HepG2 (cell line): ENCODE measurements around the gene SGK1. TPM values are rescaled to one million over a fixed set of nuclear protein-coding genes. Genes with fewer than 3 reads are reported as not detected.
A peak's percentile ranks its signal among the peaks of the same experiment; 100 is the strongest.

ENCODE experiments used
- AGO2 ChIP-seq: fragments of 200-400 bp; formaldehyde crosslinking; optimal IDR thresholded peaks from 2 replicates; pipeline ENCODE3; 2017; ENCODE audit warnings: mild to moderate bottlenecking, low read depth, low read length, moderate library complexity
- ASH2L ChIP-seq: fragments of 300-600, 200-600 bp; sonication (generic); IDR thresholded peaks from 2 replicates; pipeline ENCODE4 v1.7.0; 2017; ENCODE audit warnings: low read depth, mild to moderate bottlenecking, moderate library complexity, mixed read lengths, low read length; ENCODE audit not compliant: insufficient read length
- CBX2 ChIP-seq, 2 experiments: fragments of 200-600 bp in 1 of 2; sonication (generic); formaldehyde crosslinking in 1 of 2; IDR thresholded peaks; 2 replicates each; pipeline versions ENCODE4 v1.7.0 to v1.8.1; 2018 to 2022; ENCODE audit warnings: low read depth in 2 of 2, low read length in 1 of 2, mild to moderate bottlenecking in 1 of 2, missing genetic modification reagents in 1 of 2
- ELF1 ChIP-seq: sonication (generic); formaldehyde crosslinking; IDR thresholded peaks from 2 replicates; pipeline ENCODE4 v1.4.0; 2020; ENCODE audit warnings: missing genetic modification reagents
- JUNB ChIP-seq: sonication (generic); formaldehyde crosslinking; IDR thresholded peaks from 2 replicates; pipeline ENCODE4 v1.8.0; 2022; ENCODE audit warnings: missing genetic modification reagents, mild to moderate bottlenecking, borderline replicate concordance
- MATR3 ChIP-seq: sonication (generic); formaldehyde crosslinking; IDR thresholded peaks from 2 replicates; pipeline ENCODE4 v1.4.0; 2020; ENCODE audit warnings: missing genetic modification reagents
- MEIS2 ChIP-seq: sonication (generic); formaldehyde crosslinking; IDR thresholded peaks from 2 replicates; pipeline ENCODE4 v1.9.0; 2021; ENCODE audit warnings: mild to moderate bottlenecking, missing genetic modification reagents
- MIXL1 ChIP-seq: IDR thresholded peaks from 2 replicates; pipeline ENCODE4 v1.6.1; 2016
- PHF5A ChIP-seq: IDR thresholded peaks from one replicate; pipeline ENCODE4 v1.6.1; 2018; ENCODE audit warnings: low read depth, missing genetic modification reagents; ENCODE audit not compliant: unreplicated experiment
- POLR2G ChIP-seq: fragments of 200-400 bp; formaldehyde crosslinking; IDR thresholded peaks from 2 replicates; pipeline ENCODE4 v1.6.1; 2018; ENCODE audit warnings: mild to moderate bottlenecking, low read depth, low read length, moderate library complexity
- RBAK ChIP-seq: sonication (generic); formaldehyde crosslinking; IDR thresholded peaks from 2 replicates; pipeline ENCODE4 v1.5.1; 2020; ENCODE audit warnings: mild to moderate bottlenecking, missing genetic modification reagents
- RELA ChIP-seq: sonication (generic); formaldehyde crosslinking; IDR thresholded peaks from 2 replicates; pipeline ENCODE4 v1.4.0; 2020; ENCODE audit warnings: missing genetic modification reagents
- RXRA ChIP-seq: sonication (generic); formaldehyde crosslinking; IDR thresholded peaks from 2 replicates; pipeline ENCODE4 v1.5.1; 2020; ENCODE audit warnings: missing genetic modification reagents
- TARDBP ChIP-seq: sonication (generic); formaldehyde crosslinking; IDR thresholded peaks from 2 replicates; pipeline ENCODE4 v1.8.0; 2022; ENCODE audit warnings: mild to moderate bottlenecking, missing genetic modification reagents
- ZNF343 ChIP-seq: sonication (generic); formaldehyde crosslinking; IDR thresholded peaks from 2 replicates; pipeline ENCODE4 v1.4.0; 2020; ENCODE audit warnings: mild to moderate bottlenecking, missing genetic modification reagents
- ZNF790 ChIP-seq: sonication (generic); formaldehyde crosslinking; IDR thresholded peaks from 2 replicates; pipeline ENCODE4 v1.8.0; 2022; ENCODE audit warnings: missing genetic modification reagents, mild to moderate bottlenecking, borderline replicate concordance
- ZSCAN9 ChIP-seq: IDR thresholded peaks from 2 replicates; pipeline ENCODE4 v1.6.1; 2016; ENCODE audit warnings: borderline replicate concordance
- polyA plus RNA-seq, 8 experiments: library from polyadenylated mRNA; depleted of rRNA in 3 of 8; stranded (reverse) in 7 of 8; unstranded in 1 of 8; fragments of >200 nt; fragmentation: Illumina TruSeq in 4 of 8; extraction: Trizol in 4 of 8; gene quantifications; 2 replicates each; pipeline versions ENCODE4 v1.2.1 to v1.2.3, GENCODE V29; 2011 to 2016; ENCODE audit warnings: low read depth in 4 of 8, missing spikeins in 1 of 8, mixed read lengths in 1 of 8; ENCODE audit not compliant: insufficient read depth in 1 of 8
- total RNA-seq, 5 experiments: library from RNA; depleted of rRNA; stranded (reverse); fragments of >200 nt; fragmentation: Illumina TruSeq; extraction: Trizol; gene quantifications; 2 replicates each; pipeline ENCODE4 v1.2.3, GENCODE V29; 2016; ENCODE audit warnings: low read depth in 1 of 5
- TF ChIP-seq, protein P1 (sequence below): sonication (generic); formaldehyde crosslinking; IDR thresholded peaks from 2 replicates; pipeline ENCODE4 v1.8.0; 2022; ENCODE audit warnings: mild to moderate bottlenecking, missing genetic modification reagents, borderline replicate concordance
- TF ChIP-seq, protein P2 (sequence below): IDR thresholded peaks from 2 replicates; pipeline ENCODE4 v1.6.1; 2016; ENCODE audit warnings: missing compliant biosample characterization, missing genetic modification reagents, borderline replicate concordance
- TF ChIP-seq, protein P3 (sequence below): sonication (generic); formaldehyde crosslinking; IDR thresholded peaks from 2 replicates; pipeline ENCODE4 v1.4.0; 2020; ENCODE audit warnings: mild to moderate bottlenecking, low read depth, missing genetic modification reagents
- TF ChIP-seq, protein P4 (sequence below): sonication (generic); formaldehyde crosslinking; IDR thresholded peaks from 2 replicates; pipeline ENCODE4 v1.4.0; 2020; ENCODE audit warnings: mild to moderate bottlenecking, missing genetic modification reagents

Gene SGK1
- total and polyA plus RNA-seq, 2 of the 13 experiments (the other 11 are each of a cell fraction or from before 2014, with no cell fraction given), result 56.1 to 56.2 TPM

DNA sequence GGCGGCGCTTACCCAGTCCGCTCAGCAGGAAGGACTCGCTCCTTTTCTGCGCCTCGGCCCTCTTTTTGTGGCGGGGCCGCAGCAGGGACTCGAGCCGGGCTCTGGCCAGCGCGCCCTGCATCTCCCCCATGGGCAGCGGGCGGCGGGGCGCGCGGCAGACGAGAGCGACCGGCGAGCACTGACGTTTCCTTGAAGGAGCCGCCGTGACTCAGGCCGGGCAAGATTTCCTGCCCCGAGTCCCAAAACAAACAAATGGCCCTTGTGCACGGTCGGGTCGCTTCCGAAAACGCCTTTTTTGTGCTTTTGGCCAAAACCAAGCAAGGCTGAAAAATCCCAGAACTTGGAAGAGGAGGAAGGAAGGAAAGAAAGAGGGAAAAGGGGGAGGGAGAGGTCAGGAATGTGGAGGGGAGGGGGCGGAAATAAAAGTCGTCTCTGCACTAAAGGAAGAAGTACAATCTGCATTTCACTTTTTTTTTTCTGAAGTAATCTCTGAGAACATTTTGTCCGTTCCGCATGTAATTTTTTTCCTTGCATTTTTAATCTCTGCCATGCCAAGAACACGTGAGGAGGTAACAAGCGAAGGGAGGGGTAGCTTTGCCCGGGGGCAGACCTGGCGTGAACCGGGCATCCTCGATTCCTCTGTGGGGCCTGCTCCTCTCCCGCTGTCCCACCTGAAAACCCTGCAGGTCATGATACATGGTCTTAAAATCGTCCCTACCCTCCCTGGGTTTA is 142.2 kb downstream of the SGK1 start (continued):
- TF ChIP-seq RBAK (CRISPR knock-in tag), result no peak
- no peak for TF ChIP-seq ZNF343 (CRISPR knock-in tag)
- no peak for TF ChIP-seq TARDBP
- TF ChIP-seq, protein P1, sequence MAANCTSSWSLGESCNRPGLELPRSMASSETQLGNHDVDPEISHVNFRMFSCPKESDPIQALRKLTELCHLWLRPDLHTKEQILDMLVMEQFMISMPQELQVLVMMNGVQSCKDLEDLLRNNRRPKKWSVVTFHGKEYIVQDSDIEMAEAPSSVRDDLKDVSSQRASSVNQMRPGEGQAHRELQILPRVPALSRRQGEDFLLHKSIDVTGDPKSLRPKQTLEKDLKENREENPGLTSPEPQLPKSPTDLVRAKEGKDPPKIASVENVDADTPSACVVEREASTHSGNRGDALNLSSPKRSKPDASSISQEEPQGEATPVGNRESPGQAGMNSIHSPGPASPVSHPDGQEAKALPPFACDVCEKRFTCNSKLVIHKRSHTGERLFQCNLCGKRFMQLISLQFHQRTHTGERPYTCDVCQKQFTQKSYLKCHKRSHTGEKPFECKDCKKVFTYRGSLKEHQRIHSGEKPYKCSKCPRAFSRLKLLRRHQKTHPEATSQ (CRISPR knock-in tag), result no peak
- TF ChIP-seq PHF5A (CRISPR knock-in tag), result no peak
- TF ChIP-seq, protein P2, sequence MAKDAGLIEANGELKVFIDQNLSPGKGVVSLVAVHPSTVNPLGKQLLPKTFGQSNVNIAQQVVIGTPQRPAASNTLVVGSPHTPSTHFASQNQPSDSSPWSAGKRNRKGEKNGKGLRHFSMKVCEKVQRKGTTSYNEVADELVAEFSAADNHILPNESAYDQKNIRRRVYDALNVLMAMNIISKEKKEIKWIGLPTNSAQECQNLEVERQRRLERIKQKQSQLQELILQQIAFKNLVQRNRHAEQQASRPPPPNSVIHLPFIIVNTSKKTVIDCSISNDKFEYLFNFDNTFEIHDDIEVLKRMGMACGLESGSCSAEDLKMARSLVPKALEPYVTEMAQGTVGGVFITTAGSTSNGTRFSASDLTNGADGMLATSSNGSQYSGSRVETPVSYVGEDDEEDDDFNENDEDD (CRISPR knock-in tag), result no peak
- TF ChIP-seq CBX2 (IDR thresholded peaks at IDR 0.05; ENCODE audit: low read depth, low read length), result no peak
- TF ChIP-seq CBX2 (CRISPR knock-in tag; IDR thresholded peaks at IDR 0.05; ENCODE audit: low read depth), result no peak
- no peak for TF ChIP-seq ZSCAN9 (CRISPR knock-in tag)
- no peak for TF ChIP-seq ASH2L
- TF ChIP-seq RELA, result no peak
- TF ChIP-seq RXRA, result no peak
- peak; percentile 61 for TF ChIP-seq AGO2
- no peak for TF ChIP-seq POLR2G
- no peak for TF ChIP-seq ELF1 (CRISPR knock-in tag)
- TF ChIP-seq MEIS2 (CRISPR knock-in tag), result no peak
- TF ChIP-seq MIXL1 (CRISPR knock-in tag), result no peak
- TF ChIP-seq, protein P3, sequence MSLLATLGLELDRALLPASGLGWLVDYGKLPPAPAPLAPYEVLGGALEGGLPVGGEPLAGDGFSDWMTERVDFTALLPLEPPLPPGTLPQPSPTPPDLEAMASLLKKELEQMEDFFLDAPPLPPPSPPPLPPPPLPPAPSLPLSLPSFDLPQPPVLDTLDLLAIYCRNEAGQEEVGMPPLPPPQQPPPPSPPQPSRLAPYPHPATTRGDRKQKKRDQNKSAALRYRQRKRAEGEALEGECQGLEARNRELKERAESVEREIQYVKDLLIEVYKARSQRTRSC (CRISPR knock-in tag), result no peak
- TF ChIP-seq, protein P4, sequence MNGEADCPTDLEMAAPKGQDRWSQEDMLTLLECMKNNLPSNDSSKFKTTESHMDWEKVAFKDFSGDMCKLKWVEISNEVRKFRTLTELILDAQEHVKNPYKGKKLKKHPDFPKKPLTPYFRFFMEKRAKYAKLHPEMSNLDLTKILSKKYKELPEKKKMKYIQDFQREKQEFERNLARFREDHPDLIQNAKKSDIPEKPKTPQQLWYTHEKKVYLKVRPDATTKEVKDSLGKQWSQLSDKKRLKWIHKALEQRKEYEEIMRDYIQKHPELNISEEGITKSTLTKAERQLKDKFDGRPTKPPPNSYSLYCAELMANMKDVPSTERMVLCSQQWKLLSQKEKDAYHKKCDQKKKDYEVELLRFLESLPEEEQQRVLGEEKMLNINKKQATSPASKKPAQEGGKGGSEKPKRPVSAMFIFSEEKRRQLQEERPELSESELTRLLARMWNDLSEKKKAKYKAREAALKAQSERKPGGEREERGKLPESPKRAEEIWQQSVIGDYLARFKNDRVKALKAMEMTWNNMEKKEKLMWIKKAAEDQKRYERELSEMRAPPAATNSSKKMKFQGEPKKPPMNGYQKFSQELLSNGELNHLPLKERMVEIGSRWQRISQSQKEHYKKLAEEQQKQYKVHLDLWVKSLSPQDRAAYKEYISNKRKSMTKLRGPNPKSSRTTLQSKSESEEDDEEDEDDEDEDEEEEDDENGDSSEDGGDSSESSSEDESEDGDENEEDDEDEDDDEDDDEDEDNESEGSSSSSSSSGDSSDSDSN (CRISPR knock-in tag), result peak; percentile 16; the same call in 1 of the 2 replicates
- TF ChIP-seq JUNB, result no peak
- TF ChIP-seq ZNF790 (CRISPR knock-in tag), result peak; percentile 56; the same call in 1 of the 2 replicates
- TF ChIP-seq MATR3 (CRISPR knock-in tag), result no peak
